22Rv1 (cell line): ENCODE data around the gene NRP1.

Experiments used
- ZFX ChIP-seq: fragments of 450-650 bp; IDR thresholded peaks from 2 replicates; pipeline ENCODE4 v1.6.1; 2017; ENCODE audit warnings: antibody characterized with exemption, borderline replicate concordance
- TF ChIP-seq, protein P1 (sequence below): fragments of 450-650 bp; IDR thresholded peaks from 2 replicates; pipeline ENCODE4 v1.5.1; 2017; ENCODE audit warnings: mild to moderate bottlenecking

DNA sequence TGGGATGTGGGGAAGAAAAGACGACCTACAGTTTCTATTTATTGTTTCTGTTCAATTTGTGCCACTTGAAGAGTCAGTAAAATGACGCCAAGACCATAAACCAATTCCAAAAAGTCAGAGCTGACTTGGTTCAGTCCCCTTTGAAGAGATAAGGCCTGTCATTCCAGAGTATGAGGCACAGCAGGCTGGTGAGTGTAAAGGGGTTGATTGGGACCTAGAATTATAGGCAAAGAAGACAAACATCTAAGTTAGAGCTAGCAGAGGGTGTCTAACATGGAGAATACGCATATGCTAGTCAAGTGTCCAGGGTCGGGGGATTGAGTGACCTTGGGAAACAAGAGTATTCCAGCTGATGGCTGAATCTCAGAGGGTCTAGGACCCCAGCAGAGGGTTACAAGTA lies 23.6 kb downstream of the NRP1 start:
- TF ChIP-seq, protein P1, sequence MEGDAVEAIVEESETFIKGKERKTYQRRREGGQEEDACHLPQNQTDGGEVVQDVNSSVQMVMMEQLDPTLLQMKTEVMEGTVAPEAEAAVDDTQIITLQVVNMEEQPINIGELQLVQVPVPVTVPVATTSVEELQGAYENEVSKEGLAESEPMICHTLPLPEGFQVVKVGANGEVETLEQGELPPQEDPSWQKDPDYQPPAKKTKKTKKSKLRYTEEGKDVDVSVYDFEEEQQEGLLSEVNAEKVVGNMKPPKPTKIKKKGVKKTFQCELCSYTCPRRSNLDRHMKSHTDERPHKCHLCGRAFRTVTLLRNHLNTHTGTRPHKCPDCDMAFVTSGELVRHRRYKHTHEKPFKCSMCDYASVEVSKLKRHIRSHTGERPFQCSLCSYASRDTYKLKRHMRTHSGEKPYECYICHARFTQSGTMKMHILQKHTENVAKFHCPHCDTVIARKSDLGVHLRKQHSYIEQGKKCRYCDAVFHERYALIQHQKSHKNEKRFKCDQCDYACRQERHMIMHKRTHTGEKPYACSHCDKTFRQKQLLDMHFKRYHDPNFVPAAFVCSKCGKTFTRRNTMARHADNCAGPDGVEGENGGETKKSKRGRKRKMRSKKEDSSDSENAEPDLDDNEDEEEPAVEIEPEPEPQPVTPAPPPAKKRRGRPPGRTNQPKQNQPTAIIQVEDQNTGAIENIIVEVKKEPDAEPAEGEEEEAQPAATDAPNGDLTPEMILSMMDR, result no peak
- no peak for TF ChIP-seq ZFX
